Testis (tissue), 3 donors: ENCODE data around the gene MRPS24. TPM values are rescaled to one million over a fixed set of nuclear protein-coding genes. Genes with fewer than 3 reads are reported as not detected.
"Not testable (repeated sequence)": the region's sequence is repeated elsewhere in the genome, so short reads cannot be mapped to it uniquely, and the experiment has no call there.

Experiments used
- DNase-seq: peaks from one replicate; pipeline ENCODE4 v3.0.0-alpha.2; 2019
- H3K27ac ChIP-seq, 2 donors: fragments of 200-600 bp; sonication (generic); one replicate each; pipeline ENCODE4 v1.5.1; 2019
- H3K27me3 ChIP-seq: fragments of 200-600 bp; sonication (generic); one replicate; pipeline ENCODE4 v1.5.1; 2019
- H3K36me3 ChIP-seq: fragments of 200-600 bp; sonication (generic); one replicate; pipeline ENCODE4 v1.5.1; 2017; ENCODE audit warnings: low read depth; ENCODE audit errors: missing control alignments
- H3K4me1 ChIP-seq: fragments of 200-600 bp; sonication (generic); one replicate; pipeline ENCODE4 v1.5.1; 2019
- H3K4me3 ChIP-seq, 2 donors: fragments of 200-600 bp; sonication (generic); one replicate each; pipeline ENCODE4 v1.5.1; 2017 to 2019
- H3K9me3 ChIP-seq: fragments of 200-600 bp; sonication (generic); one replicate; pipeline ENCODE4 v1.5.1; 2017
- POLR2A ChIP-seq: fragments of 450-650 bp; IDR thresholded peaks from one replicate; pipeline ENCODE4 v1.6.1; 2017; ENCODE audit warnings: antibody characterized with exemption, mild to moderate bottlenecking, moderate library complexity
- WGBS, 2 donors: methylation state at CpG; one replicate each; pipeline ENCODE4 v1.1.5; 2018; 5-methylcytosine and 5-hydroxymethylcytosine counted together
- intact Hi-C: fragments of 100-400 bp; cut with DNase I; formaldehyde crosslinking; loops from one replicate; pipeline ENCODE4 v1.15.1; 2023; ENCODE audit warnings: low total_unique reads
- polyA plus RNA-seq: library from polyadenylated mRNA; stranded (reverse); fragments of 350-450 nt; fragmentation: Illumina TruSeq; extraction: RNeasy Lipid Tissue Mini Kit (QIAGEN cat#74804); gene quantifications from one replicate; pipeline ENCODE4 v1.2.3, GENCODE V29; 2014; ENCODE audit warnings: low read depth, low replicate concordance; ENCODE audit not compliant: insufficient read depth
- total RNA-seq, 2 donors: library from RNA; depleted of rRNA; stranded (reverse); fragments of >200 nt; gene quantifications; one replicate each; pipeline ENCODE4 v1.2.3, GENCODE V29; 2016
- TF ChIP-seq, protein P1 (sequence below), 3 experiments: fragments of 450-650 bp in 2 of 3; fragments of 200-600 bp in 1 of 3; sonication (generic) in 1 of 3; IDR thresholded peaks; one replicate each; pipeline ENCODE4 v1.5.1; 2016 to 2019; ENCODE audit warnings: antibody characterized with exemption in 3 of 3, mild to moderate bottlenecking in 2 of 3, moderate library complexity in 1 of 3

Gene MRPS24
- total and polyA plus RNA-seq, 3 donors from 2014 or later, result 71.1 to 115 (median 80.8) TPM

DNA sequence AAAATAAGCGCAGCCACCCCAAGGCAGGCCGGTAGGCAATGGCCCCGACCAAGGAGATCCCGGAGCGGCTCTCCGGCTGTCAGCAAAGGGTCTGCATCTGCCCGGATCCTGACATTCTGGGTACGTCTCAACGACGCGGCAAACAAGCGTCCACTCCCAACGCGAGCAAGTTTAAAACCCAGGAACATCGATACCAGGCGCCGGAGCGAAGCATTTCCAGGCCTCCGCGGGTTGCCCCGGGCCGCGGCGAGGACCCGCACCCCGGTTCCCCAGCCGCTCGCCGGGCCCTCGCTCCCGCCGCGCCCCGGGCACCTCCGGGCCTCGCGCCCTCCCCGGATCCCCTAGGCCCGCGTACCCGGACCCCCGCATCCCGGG, 36.6 kb upstream of the MRPS24 start:
- TF ChIP-seq POLR2A, result no peak
- TF ChIP-seq, protein P1, sequence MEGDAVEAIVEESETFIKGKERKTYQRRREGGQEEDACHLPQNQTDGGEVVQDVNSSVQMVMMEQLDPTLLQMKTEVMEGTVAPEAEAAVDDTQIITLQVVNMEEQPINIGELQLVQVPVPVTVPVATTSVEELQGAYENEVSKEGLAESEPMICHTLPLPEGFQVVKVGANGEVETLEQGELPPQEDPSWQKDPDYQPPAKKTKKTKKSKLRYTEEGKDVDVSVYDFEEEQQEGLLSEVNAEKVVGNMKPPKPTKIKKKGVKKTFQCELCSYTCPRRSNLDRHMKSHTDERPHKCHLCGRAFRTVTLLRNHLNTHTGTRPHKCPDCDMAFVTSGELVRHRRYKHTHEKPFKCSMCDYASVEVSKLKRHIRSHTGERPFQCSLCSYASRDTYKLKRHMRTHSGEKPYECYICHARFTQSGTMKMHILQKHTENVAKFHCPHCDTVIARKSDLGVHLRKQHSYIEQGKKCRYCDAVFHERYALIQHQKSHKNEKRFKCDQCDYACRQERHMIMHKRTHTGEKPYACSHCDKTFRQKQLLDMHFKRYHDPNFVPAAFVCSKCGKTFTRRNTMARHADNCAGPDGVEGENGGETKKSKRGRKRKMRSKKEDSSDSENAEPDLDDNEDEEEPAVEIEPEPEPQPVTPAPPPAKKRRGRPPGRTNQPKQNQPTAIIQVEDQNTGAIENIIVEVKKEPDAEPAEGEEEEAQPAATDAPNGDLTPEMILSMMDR (IDR thresholded peaks at IDR 0.05), result no peak
- 1% methylated on average over 12 to 29 of the region's 43 CpGs for WGBS, 2 donors
- Histone ChIP-seq H3K27me3 (no peaks in the 10 kb centered on the region), H3K4me3 (peak overlapping the region; percentile 75 to 77), H3K27ac (peak overlapping the region; percentile 65 to 87), H3K36me3 (no peaks in the 10 kb centered on the region), H3K4me1 (peaks cover 18% of the 10 kb centered on the region), H3K9me3 (no peaks in the 10 kb centered on the region)
- intact Hi-C loops, result no loop called here
- DNase-seq, result peak; percentile 57

DNA sequence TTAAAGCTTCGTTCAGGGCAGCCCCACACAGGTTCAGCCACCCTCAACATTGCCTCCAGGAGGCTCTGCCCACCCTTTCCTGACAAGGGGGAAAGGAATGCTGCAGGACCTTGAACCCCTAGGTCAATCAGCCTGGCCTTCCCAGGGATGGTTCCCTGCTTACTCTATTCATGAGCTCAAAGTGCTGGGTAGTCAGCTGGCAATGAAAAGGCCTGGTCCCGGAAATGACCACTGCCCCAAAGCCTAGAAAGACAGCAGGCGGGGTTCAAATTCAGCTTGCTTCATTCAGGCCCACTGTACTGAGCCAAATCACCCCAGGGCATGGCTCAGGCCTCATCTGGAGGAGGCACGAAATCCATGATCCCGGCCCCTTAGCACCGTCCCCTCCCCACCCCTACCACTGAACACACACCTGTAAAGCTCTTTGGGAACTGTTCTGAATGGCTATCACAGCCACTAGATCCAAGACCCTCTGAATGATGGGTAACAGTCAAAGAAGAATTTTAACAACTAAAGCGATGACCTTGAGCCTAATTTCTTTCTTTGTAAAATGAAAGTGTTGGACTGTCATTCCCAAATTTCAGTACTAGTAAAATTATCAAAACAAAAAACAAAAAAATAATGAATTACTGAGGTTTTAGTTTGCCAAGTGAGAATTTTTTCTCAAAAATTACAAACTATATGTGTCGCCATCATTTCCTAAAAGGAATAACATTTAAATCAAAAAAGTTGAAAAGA, 36.1 kb upstream of the MRPS24 start:
- Histone ChIP-seq H3K9me3 (no peaks in the 10 kb centered on the region), H3K4me3 (peak overlapping the region; percentile 75 to 77), H3K27me3 (no peaks in the 10 kb centered on the region), H3K36me3 (no peaks in the 10 kb centered on the region), H3K27ac (peak overlapping the region; percentile 65 to 87), H3K4me1 (peaks cover 18% of the 10 kb centered on the region)
- TF ChIP-seq, protein P1 (IDR thresholded peaks at IDR 0.05), result no peak
- TF ChIP-seq POLR2A, result no peak
- WGBS, 2 donors, result 21 to 22% methylated on average over 8 of the region's 8 CpGs
- no peak for DNase-seq
- intact Hi-C loops, result no loop called here

DNA sequence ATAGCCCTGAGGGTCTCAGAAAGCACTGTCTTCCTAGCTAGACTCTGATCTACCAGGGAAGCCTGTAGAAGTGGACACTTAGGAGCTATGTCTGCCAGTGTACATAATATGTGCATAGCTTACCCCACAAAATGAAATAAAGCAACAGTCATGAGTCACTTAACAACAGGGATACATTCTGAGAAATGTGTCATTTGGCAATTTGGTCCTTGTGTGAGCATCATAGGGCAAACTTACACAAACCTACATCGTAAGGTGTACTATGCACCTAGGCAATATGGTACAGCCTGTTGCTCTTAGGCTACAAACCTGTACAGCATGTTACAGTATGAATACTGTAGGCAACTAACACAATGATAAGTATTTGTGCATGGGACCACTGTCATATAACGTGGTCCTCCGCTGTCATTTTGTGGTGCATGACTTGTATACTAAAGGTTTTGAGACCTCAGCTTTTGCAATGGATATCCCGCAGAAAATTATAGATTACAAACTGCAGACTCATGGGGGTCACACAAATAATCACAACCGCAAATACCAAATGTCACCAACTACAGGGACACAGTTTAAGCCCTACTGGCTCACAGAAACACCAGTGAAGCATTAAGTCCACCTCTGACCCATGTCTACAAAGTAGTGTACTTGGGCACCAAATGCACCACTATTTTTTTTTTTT, 35.4 kb upstream of the MRPS24 start:
- DNase-seq, result no peak
- Histone ChIP-seq H3K27ac (no peak overlapping the region), H3K27me3 (no peaks in the 10 kb centered on the region), H3K4me1 (peaks cover 18% of the 10 kb centered on the region), H3K4me3 (no peak overlapping the region), H3K36me3 (no peaks in the 10 kb centered on the region), H3K9me3 (no peaks in the 10 kb centered on the region)
- WGBS, 2 donors, result 83% methylated on average over 5 of the region's 5 CpGs
- intact Hi-C loops, result no loop called here
- TF ChIP-seq, protein P1 (IDR thresholded peaks at IDR 0.05), result no peak
- no peak for TF ChIP-seq POLR2A

DNA sequence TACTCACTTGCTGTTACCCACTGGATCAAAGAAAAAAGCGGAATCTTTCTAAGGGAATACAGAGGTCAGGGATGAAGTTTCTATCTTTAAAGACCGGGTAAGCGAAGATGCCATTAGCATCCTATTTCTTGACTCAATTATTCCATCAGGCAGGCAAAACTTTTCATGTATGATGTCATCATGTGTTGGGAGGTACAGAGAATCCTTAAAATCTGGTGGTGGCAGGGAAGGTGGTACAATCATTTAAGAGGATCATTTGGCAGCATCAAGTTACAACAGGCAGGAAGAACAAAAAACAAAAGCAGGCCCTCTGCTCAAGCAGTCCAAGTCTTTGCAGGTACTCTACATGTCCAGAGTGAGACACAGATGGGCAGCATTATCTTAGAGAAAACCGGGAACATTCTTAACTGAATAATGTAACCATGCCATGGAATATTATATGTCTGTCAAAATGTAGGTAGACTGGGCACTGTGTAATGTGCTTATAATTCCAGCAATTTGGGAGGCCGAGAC, 33.3 kb upstream of the MRPS24 start:
- Histone ChIP-seq H3K27ac (no peak overlapping the region), H3K4me1 (peaks cover 18% of the 10 kb centered on the region), H3K36me3 (no peaks in the 10 kb centered on the region), H3K27me3 (no peaks in the 10 kb centered on the region), H3K4me3 (no peak overlapping the region), H3K9me3 (no peaks in the 10 kb centered on the region)
- intact Hi-C loops, result no loop called here
- DNase-seq, result no peak
- TF ChIP-seq, protein P1 (IDR thresholded peaks at IDR 0.05), result no peak
- no peak for TF ChIP-seq POLR2A
- WGBS, 2 donors, result 89 to 94% methylated on average over 5 of the region's 5 CpGs

DNA sequence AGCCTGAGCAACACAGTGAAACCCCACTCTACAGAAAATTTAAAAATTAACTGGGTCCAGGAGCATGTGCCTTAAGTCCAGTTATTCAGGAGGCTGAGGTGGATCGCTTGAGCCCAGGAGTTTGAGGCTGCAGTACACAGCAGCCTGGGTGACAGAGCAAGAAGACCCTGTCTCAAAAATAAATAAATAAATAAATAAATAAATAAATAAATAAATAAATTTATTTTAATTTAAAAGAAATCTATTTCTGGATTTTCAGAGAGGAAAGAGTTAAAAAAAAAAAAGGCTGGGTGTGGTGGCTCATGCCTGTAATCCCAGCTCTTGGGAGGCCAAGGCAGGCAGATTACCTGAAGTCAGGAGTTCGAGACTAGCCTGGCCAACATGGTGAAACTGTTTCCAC, 29.3 kb upstream of the MRPS24 start:
- H3K27me3 ChIP-seq, result not testable (repeated sequence)

More for the DNA sequence above, 29.3 kb upstream of the MRPS24 start:
- peaks cover 11% of the 10 kb centered on the region for H3K4me1 ChIP-seq
- intact Hi-C loops, H3K4me3 ChIP-seq, DNase-seq, H3K27ac ChIP-seq, H3K9me3 ChIP-seq, H3K36me3 ChIP-seq: not testable (repeated sequence)
- 88 to 94% methylated on average over 2 of the region's 2 CpGs for WGBS, 2 donors
